Vagina (tissue), 2 donors: Measurements from ENCODE around the gene MYO19.

Experiments
- POLR2AphosphoS5 ChIP-seq, 2 donors: sonication (generic); formaldehyde crosslinking; IDR thresholded peaks; one replicate each; pipeline ENCODE4 v1.9.0; 2017; ENCODE audit warnings: antibody characterized with exemption in 2 of 2, mild to moderate bottlenecking in 2 of 2, low read depth in 1 of 2; ENCODE audit not compliant: insufficient read depth in 1 of 2
- TF ChIP-seq, protein P1 (sequence below), 3 experiments: fragments of 450-650 bp in 2 of 3; fragments of 200-600 bp in 1 of 3; sonication (generic) in 1 of 3; IDR thresholded peaks; one replicate each; pipeline ENCODE4 v1.5.1; 2017 to 2019; ENCODE audit warnings: antibody characterized with exemption in 3 of 3, mild to moderate bottlenecking in 2 of 3, moderate library complexity in 2 of 3

DNA sequence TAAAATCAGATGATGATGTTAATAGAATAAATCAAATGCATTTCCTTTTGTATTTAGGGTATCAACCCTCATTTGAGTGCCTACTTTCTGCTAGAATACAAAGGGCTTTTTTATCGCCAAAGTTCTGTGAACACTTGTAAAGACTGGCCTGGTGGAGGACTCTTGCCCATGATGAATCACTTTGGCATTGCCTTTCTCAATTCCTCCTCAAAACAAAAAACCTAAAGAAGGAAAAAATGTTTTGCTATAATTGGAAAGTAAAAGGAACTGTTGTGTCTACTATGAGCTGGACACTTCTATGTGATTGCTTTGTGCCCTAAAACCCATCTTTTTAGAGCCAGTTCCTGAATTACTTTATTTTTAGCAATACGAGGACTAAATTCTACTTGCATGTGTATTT lies 44.0 kb upstream of the MYO19 start:
- TF ChIP-seq, protein P1, sequence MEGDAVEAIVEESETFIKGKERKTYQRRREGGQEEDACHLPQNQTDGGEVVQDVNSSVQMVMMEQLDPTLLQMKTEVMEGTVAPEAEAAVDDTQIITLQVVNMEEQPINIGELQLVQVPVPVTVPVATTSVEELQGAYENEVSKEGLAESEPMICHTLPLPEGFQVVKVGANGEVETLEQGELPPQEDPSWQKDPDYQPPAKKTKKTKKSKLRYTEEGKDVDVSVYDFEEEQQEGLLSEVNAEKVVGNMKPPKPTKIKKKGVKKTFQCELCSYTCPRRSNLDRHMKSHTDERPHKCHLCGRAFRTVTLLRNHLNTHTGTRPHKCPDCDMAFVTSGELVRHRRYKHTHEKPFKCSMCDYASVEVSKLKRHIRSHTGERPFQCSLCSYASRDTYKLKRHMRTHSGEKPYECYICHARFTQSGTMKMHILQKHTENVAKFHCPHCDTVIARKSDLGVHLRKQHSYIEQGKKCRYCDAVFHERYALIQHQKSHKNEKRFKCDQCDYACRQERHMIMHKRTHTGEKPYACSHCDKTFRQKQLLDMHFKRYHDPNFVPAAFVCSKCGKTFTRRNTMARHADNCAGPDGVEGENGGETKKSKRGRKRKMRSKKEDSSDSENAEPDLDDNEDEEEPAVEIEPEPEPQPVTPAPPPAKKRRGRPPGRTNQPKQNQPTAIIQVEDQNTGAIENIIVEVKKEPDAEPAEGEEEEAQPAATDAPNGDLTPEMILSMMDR (IDR thresholded peaks at IDR 0.05), result no peak
- TF ChIP-seq POLR2AphosphoS5 (IDR thresholded peaks at IDR 0.05; ENCODE audit: insufficient read depth in 1 of 2, low read depth in 1 of 2), result no peak
